Transverse colon (tissue), 4 donors: Measurements from ENCODE around the gene TOM1L2. TPM values are rescaled to one million over a fixed set of nuclear protein-coding genes. Genes with fewer than 3 reads are reported as not detected.

ENCODE experiments used
- DNase-seq: peaks from one replicate; pipeline ENCODE4 v3.0.0-alpha.2; 2019
- H3K27ac ChIP-seq, 4 donors: fragments of 200-600 bp; sonication (generic); 2 replicates each; pipeline ENCODE4 v1.5.1; 2016 to 2018; ENCODE audit warnings: inconsistent platforms in 4 of 4
- H3K27me3 ChIP-seq: fragments of 200-600 bp; sonication (generic); 2 replicates; pipeline ENCODE4 v1.5.1; 2017; ENCODE audit warnings: inconsistent platforms
- H3K36me3 ChIP-seq, 4 donors: fragments of 200-600 bp; sonication (generic); 2 replicates each; pipeline ENCODE4 v1.5.1; 2017 to 2019; ENCODE audit warnings: inconsistent platforms in 4 of 4
- H3K4me1 ChIP-seq, 4 donors: fragments of 200-600 bp; sonication (generic); 2 replicates each; pipeline ENCODE4 v1.5.1; 2017 to 2020; ENCODE audit warnings: inconsistent platforms in 4 of 4
- H3K4me3 ChIP-seq, 4 donors: fragments of 200-600 bp; sonication (generic); 1 replicate in 1 of 4; 2 replicates in 3 of 4; pipeline versions ENCODE4 v1.5.1 to v1.6.1; 2017 to 2019; ENCODE audit warnings: inconsistent platforms in 4 of 4
- H3K9me3 ChIP-seq, 2 donors: fragments of 200-600 bp; sonication (generic); 2 replicates each; pipeline ENCODE4 v1.5.1; 2017 to 2019; ENCODE audit warnings: inconsistent platforms in 2 of 2
- CTCF ChIP-seq, 5 experiments: fragments of 200-600 bp in 3 of 5; fragments of 450-650 bp in 2 of 5; sonication (generic) in 3 of 5; IDR thresholded peaks; 1 replicate in 2 of 5; 2 replicates in 3 of 5; pipeline ENCODE4 v1.5.1; 2016 to 2017; ENCODE audit warnings: antibody characterized with exemption in 5 of 5, inconsistent platforms in 3 of 5, mild to moderate bottlenecking in 2 of 5, moderate library complexity in 1 of 5
- EP300 ChIP-seq: sonication (generic); formaldehyde crosslinking; IDR thresholded peaks from one replicate; pipeline ENCODE4 v1.6.1; 2017; ENCODE audit warnings: antibody characterized with exemption, low read depth
- POLR2A ChIP-seq: fragments of 450-650 bp; IDR thresholded peaks from one replicate; pipeline ENCODE4 v1.6.1; 2016; ENCODE audit warnings: antibody characterized with exemption, mild to moderate bottlenecking, moderate library complexity
- POLR2AphosphoS5 ChIP-seq, 3 donors: sonication (generic); formaldehyde crosslinking; IDR thresholded peaks; one replicate each; pipeline ENCODE4 v1.6.1; 2016; ENCODE audit warnings: antibody characterized with exemption in 3 of 3
- WGBS, 2 donors: methylation state at CpG; one replicate each; pipeline ENCODE4 v1.1.5; 2018; ENCODE audit warnings: low coverage in 1 of 2; 5-methylcytosine and 5-hydroxymethylcytosine counted together
- in situ Hi-C, 4 donors: fragments of 200-750 bp; cut with MboI; loops; one replicate each; pipeline versions ENCODE4 v1.15.0 to v1.15.1; 2017; ENCODE audit warnings: low sequenced_read_pairs in 3 of 4, low pct_ligation_motif_present in 1 of 4, low pct_unique_long_range_greater_than_20kb in 1 of 4
- intact Hi-C: fragments of 100-400 bp; cut with DNase I; formaldehyde crosslinking; loops from one replicate; pipeline ENCODE4 v1.15.1; 2023; ENCODE audit warnings: low total_unique reads
- total RNA-seq, 4 donors: library from RNA; depleted of rRNA; stranded (reverse); fragments of >200 nt; gene quantifications; one replicate each; pipeline ENCODE4 v1.1.0, GENCODE V29; 2016

TOM1L2 gene
- total RNA-seq, 4 donors from 2014 or later: 65.9 to 178 (median 97.7) TPM

DNA sequence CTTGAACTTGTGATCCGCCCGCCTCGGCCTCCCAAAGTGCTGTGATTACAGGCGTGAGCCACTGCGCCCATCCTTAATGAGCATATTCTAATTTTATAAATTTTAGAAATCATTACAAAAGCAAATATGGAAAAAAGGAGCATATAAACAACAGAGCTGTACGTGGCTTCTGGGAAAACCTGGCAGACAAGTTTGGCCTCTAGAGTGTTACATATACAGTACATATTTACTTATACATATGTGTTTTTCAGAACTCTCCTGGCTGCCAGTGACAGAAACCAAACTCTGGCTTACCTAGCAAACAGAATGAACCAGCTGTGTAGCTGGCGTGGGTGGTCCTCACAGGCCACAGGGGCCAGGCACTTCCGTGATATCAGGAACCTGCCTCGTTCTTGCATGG lies 10.6 kb upstream of the TOM1L2 start:
- in situ Hi-C loops: no loop called here
- H3K27ac ChIP-seq: no peak overlapping the region

DNA sequence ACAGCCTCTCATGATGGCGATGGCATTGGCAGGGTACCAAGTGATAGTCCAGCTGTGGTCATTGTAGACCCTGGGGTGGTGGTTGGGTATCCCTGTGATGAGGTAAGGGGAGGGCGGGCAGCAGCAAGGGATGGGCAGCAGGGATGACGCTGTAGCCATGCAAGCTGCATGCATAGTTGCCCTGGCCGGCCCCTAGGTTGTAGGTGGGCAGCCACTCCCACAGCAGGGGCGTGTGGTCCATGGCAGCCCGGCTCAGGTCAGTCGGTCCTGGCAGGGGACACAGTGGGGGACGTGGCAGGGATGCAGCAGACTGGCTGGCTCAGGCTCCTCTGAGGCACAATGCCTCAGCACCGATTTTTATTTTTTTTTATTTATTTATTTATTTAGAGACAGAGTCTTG lies 9.1 kb upstream of the TOM1L2 start:
- intact Hi-C loops (no loop called here), in situ Hi-C loops (no loop called here)
- no peak for TF ChIP-seq CTCF (IDR thresholded peaks at IDR 0.05)
- TF ChIP-seq POLR2A: no peak
- TF ChIP-seq POLR2AphosphoS5 (IDR thresholded peaks at IDR 0.05): no peak
- H3K27ac ChIP-seq: no peak overlapping the region
- no peaks in the 10 kb centered on the region for H3K36me3 ChIP-seq
- no peak overlapping the region for H3K4me3 ChIP-seq
- no peaks in the 10 kb centered on the region for H3K27me3 ChIP-seq
- H3K4me1 ChIP-seq: no peaks in the 10 kb centered on the region
- WGBS, 2 donors: 67 to 84% methylated on average over 3 to 9 of the region's 9 CpGs
- no peak for DNase-seq
- no peaks in the 10 kb centered on the region for H3K9me3 ChIP-seq

More for the DNA sequence above, 10.6 kb upstream of the TOM1L2 start:
- H3K27me3 ChIP-seq: no peaks in the 10 kb centered on the region
- H3K36me3 ChIP-seq: no peaks in the 10 kb centered on the region
- TF ChIP-seq EP300: no peak
- no peak for TF ChIP-seq CTCF (IDR thresholded peaks at IDR 0.05)
- TF ChIP-seq POLR2AphosphoS5 (IDR thresholded peaks at IDR 0.05): no peak
- TF ChIP-seq POLR2A: no peak
- 88 to 92% methylated on average over 5 to 9 of the region's 9 CpGs for WGBS, 2 donors
- H3K4me1 ChIP-seq: no peaks in the 10 kb centered on the region
- no peak for DNase-seq
- H3K4me3 ChIP-seq: no peak overlapping the region
- H3K9me3 ChIP-seq: no peaks in the 10 kb centered on the region
- intact Hi-C loops: no loop called here

- intact Hi-C loops: no loop called here
- in situ Hi-C loops: loop anchor here in 1 of 4 donors (10.0 kb wide), 1 partner anchor 45 kb away; no protein-coding TSS in a partner anchor
- Histone ChIP-seq H3K27ac (no peak overlapping the region), H3K9me3 (no peaks in the 10 kb centered on the region), H3K27me3 (no peaks in the 10 kb centered on the region), H3K4me1 (no peaks in the 10 kb centered on the region), H3K4me3 (no peak overlapping the region), H3K36me3 (no peaks in the 10 kb centered on the region)
- TF ChIP-seq POLR2AphosphoS5 (IDR thresholded peaks at IDR 0.05): no peak
- no peak for TF ChIP-seq POLR2A
- TF ChIP-seq EP300: no peak
- TF ChIP-seq CTCF (IDR thresholded peaks at IDR 0.05): no peak
- DNase-seq: no peak
- WGBS, 2 donors: 66 to 100% methylated on average over 1 to 3 of the region's 3 CpGs
Measured at GRCh38 chr17:17979778-17980177, 7.6 kb upstream of the TOM1L2 start.

GRCh38 chr17:17978481-17979424 lies 6.6 kb upstream of the TOM1L2 start:
- H3K27me3 ChIP-seq: no peaks in the 10 kb centered on the region
- intact Hi-C loops (no loop called here), in situ Hi-C loops (loop anchor here in 1 of 4 donors (10.0 kb wide), 1 partner anchor 46 kb away; no protein-coding TSS in a partner anchor)
- H3K4me3 ChIP-seq: no peak overlapping the region
- H3K4me1 ChIP-seq: no peaks in the 10 kb centered on the region
- no peak for DNase-seq
- 71 to 80% methylated on average over 1 to 14 of the region's 14 CpGs for WGBS, 2 donors
- no peaks in the 10 kb centered on the region for H3K9me3 ChIP-seq
- no peaks in the 10 kb centered on the region for H3K36me3 ChIP-seq
- H3K27ac ChIP-seq: no peak overlapping the region
- TF ChIP-seq POLR2AphosphoS5 (IDR thresholded peaks at IDR 0.05) (no peak), EP300 (no peak), POLR2A (no peak), CTCF (IDR thresholded peaks at IDR 0.05) (no peak)
